IMR-90 (cell line): Measurements from ENCODE around the gene HMX3. TPM values are rescaled to one million over a fixed set of nuclear protein-coding genes. Genes with fewer than 3 reads are reported as not detected.
A peak's percentile ranks its signal among the peaks of the same experiment; 100 is the strongest.

Source experiments
- ATAC-seq: fragments of 200-7000 bp; cut with Tn5 transposase; 2 replicates; pipeline ENCODE4 v1.9.1; 2020; ENCODE audit warnings: low read depth, mild to moderate bottlenecking, moderate library complexity
- BruUV-seq: library from RNA; stranded (reverse); fragments of 400-500 nt; replicated peaks from 2 replicates; lab custom pipeline; 2021; lab: Mats Ljungman, UMichigan
- CTCF ChIA-PET: fragments of 300-600 bp; formaldehyde crosslinking; extraction: SDS; loops from one replicate; lab custom pipeline; 2021; ENCODE audit warnings: antibody characterized with exemption; lab: Yijun Ruan, JAX
- POLR2A ChIA-PET: fragments of 300-600 bp; sonication (Branson Sonifier 250); formaldehyde crosslinking; loops from one replicate; lab custom pipeline; 2022; ENCODE audit warnings: antibody characterized with exemption; ENCODE audit not compliant: unreplicated experiment; lab: Charles Lee
- DNase-seq: peaks from one replicate; pipeline ENCODE4 v3.0.0; 2013
- H2AFZ ChIP-seq: replicated peaks from 2 replicates; pipeline ENCODE3; 2013; ENCODE audit warnings: low read length, mild to moderate bottlenecking; ENCODE audit not compliant: poor library complexity
- H2AK5ac ChIP-seq: 2 replicates; pipeline ENCODE4 v1.6.1; 2013; ENCODE audit warnings: low read depth, low read length, inconsistent platforms
- H2AK9ac ChIP-seq: replicated peaks from 2 replicates; pipeline ENCODE3; 2013; ENCODE audit warnings: mild to moderate bottlenecking, low read depth, low read length, moderate library complexity; ENCODE audit not compliant: poor library complexity
- H2BK120ac ChIP-seq: 2 replicates; pipeline ENCODE4 v1.6.1; 2013; ENCODE audit warnings: low read depth, low read length, inconsistent platforms
- H2BK15ac ChIP-seq: 3 replicates; pipeline ENCODE4 v1.6.1; 2013; ENCODE audit warnings: low read depth, low read length, inconsistent platforms
- H2BK20ac ChIP-seq: 2 replicates; pipeline ENCODE4 v1.6.1; 2013; ENCODE audit warnings: low read depth, mild to moderate bottlenecking, inconsistent platforms, low read length, moderate library complexity
- H2BK5ac ChIP-seq: 2 replicates; pipeline ENCODE4 v1.6.1; 2013; ENCODE audit warnings: mild to moderate bottlenecking, low read depth, low read length, inconsistent platforms; ENCODE audit not compliant: poor library complexity, severe bottlenecking
- H3K14ac ChIP-seq: replicated peaks from 2 replicates; pipeline ENCODE4 v1.6.1; 2013; ENCODE audit warnings: low read depth, low read length, inconsistent platforms
- H3K18ac ChIP-seq: 2 replicates; pipeline ENCODE4 v1.6.1; 2013; ENCODE audit warnings: low read depth, low read length, control low read depth
- H3K23ac ChIP-seq: 2 replicates; pipeline ENCODE4 v1.6.1; 2013; ENCODE audit warnings: low read depth, low read length, inconsistent platforms
- H3K27ac ChIP-seq: 2 replicates; pipeline ENCODE4 v1.5.1; 2013; ENCODE audit warnings: mild to moderate bottlenecking, control low read depth, low read length; ENCODE audit not compliant: insufficient read depth
- H3K27me3 ChIP-seq: 2 replicates; pipeline ENCODE4 v1.6.1; 2013; ENCODE audit warnings: low read length; ENCODE audit not compliant: control insufficient read depth, insufficient read depth
- H3K36me3 ChIP-seq: 2 replicates; pipeline ENCODE4 v1.6.1; 2013; ENCODE audit warnings: low read length, mixed read lengths; ENCODE audit not compliant: control insufficient read depth, insufficient read depth
- H3K4ac ChIP-seq: 2 replicates; pipeline ENCODE4 v1.6.1; 2013; ENCODE audit warnings: low read depth, low read length, inconsistent platforms
- H3K4me1 ChIP-seq: 2 replicates; pipeline ENCODE4 v1.6.1; 2013; ENCODE audit warnings: low read length, mixed read lengths; ENCODE audit not compliant: control insufficient read depth, insufficient read depth
- H3K4me2 ChIP-seq: 2 replicates; pipeline ENCODE4 v1.6.1; 2013; ENCODE audit warnings: low read depth, mild to moderate bottlenecking, control low read depth, low read length, moderate library complexity
- H3K4me3 ChIP-seq: 2 replicates; pipeline ENCODE4 v1.5.1; 2013; ENCODE audit warnings: low read depth, mild to moderate bottlenecking, control low read depth, low read length, moderate library complexity; ENCODE audit not compliant: insufficient read depth
- H3K56ac ChIP-seq: 2 replicates; pipeline ENCODE4 v1.6.1; 2013; ENCODE audit warnings: low read length, inconsistent platforms; ENCODE audit not compliant: insufficient read depth; ENCODE audit errors: extremely low read depth
- H3K79me1 ChIP-seq, 2 experiments: 2 replicates each; pipeline ENCODE4 v1.6.1; 2013; ENCODE audit warnings: low read length in 2 of 2, inconsistent platforms in 1 of 2, low read depth in 1 of 2
- H3K9ac ChIP-seq: 2 replicates; pipeline ENCODE4 v1.6.1; 2013; ENCODE audit warnings: low read depth, low read length, control low read depth
- H3K9me1 ChIP-seq: 2 replicates; pipeline ENCODE4 v1.6.1; 2013; ENCODE audit warnings: low read length, inconsistent platforms; ENCODE audit not compliant: insufficient read depth
- H3K9me3 ChIP-seq: 2 replicates; pipeline ENCODE4 v1.6.1; 2013; ENCODE audit warnings: low read length; ENCODE audit not compliant: control insufficient read depth, insufficient read depth
- H4K20me1 ChIP-seq: 2 replicates; pipeline ENCODE4 v1.6.1; 2013; ENCODE audit warnings: low read length, inconsistent platforms; ENCODE audit not compliant: insufficient read depth
- H4K5ac ChIP-seq: 2 replicates; pipeline ENCODE4 v1.6.1; 2013; ENCODE audit warnings: mild to moderate bottlenecking, low read depth, low read length, control low read depth
- H4K8ac ChIP-seq, 2 experiments: 2 replicates each; pipeline ENCODE4 v1.6.1; 2013; ENCODE audit warnings: low read depth in 2 of 2, low read length in 2 of 2, control low read depth in 1 of 2, inconsistent platforms in 1 of 2
- H4K91ac ChIP-seq: 2 replicates; pipeline ENCODE4 v1.6.1; 2013; ENCODE audit warnings: low read depth, low read length, inconsistent platforms; ENCODE audit not compliant: insufficient read depth
- FOS ChIP-seq: fragments of 150-350 bp; IDR thresholded peaks from 2 replicates; pipeline ENCODE4 v1.6.1; 2016; ENCODE audit warnings: low read depth, low read length
- MAZ ChIP-seq: IDR thresholded peaks from 2 replicates; pipeline ENCODE4 v1.6.1; 2012; ENCODE audit warnings: low read depth, mild to moderate bottlenecking, low read length, improper control_type of control experiment, moderate library complexity, borderline replicate concordance
- MXI1 ChIP-seq: IDR thresholded peaks from 2 replicates; pipeline ENCODE4 v1.6.1; 2012; ENCODE audit warnings: low read depth, mild to moderate bottlenecking, low read length, moderate library complexity, borderline replicate concordance
- WGBS, 2 experiments: methylation state at CpG; one replicate each; pipeline versions ENCODE4 v1.1.5 to v1.1.7; 2013; ENCODE audit warnings: missing lambda C conversion rate in 2 of 2; ENCODE audit not compliant: insufficient read length in 1 of 2; ENCODE audit errors: extremely low coverage in 2 of 2; 5-methylcytosine and 5-hydroxymethylcytosine counted together
- dilution Hi-C: fragments of 300-500 bp; cut with HindIII; formaldehyde crosslinking; loops from one replicate; pipeline ENCODE4 v1.14.3; 2018; ENCODE audit warnings: low sequenced_read_pairs; ENCODE audit not compliant: unreplicated experiment
- in situ Hi-C: fragments of 300-500 bp; cut with MboI; formaldehyde crosslinking; loops from 3 replicates; pipeline ENCODE4 v1.14.3; 2019; ENCODE audit warnings: low sequenced_read_pairs, inconsistent platforms, mixed read lengths
- intact Hi-C: fragments of 100-400 bp; cut with micrococcal nuclease; formaldehyde crosslinking; loops from 2 replicates; pipeline ENCODE4 v1.10.0; 2022
- polyA plus RNA-seq, 3 experiments: library from polyadenylated mRNA; depleted of rRNA; stranded (reverse); fragments of >200 nt; gene quantifications; 2 replicates each; pipeline ENCODE4 v1.2.3, GENCODE V29; 2012; ENCODE audit warnings: low replicate concordance in 1 of 3
- total RNA-seq: library from RNA; depleted of rRNA; stranded (reverse); fragments of >200 nt; gene quantifications from 2 replicates; pipeline ENCODE4 v1.2.3, GENCODE V29; 2012
- TF ChIP-seq, protein P1 (sequence below): fragments of 150-350 bp; IDR thresholded peaks from 2 replicates; pipeline ENCODE4 v1.6.1; 2017; ENCODE audit warnings: mild to moderate bottlenecking, antibody characterized with exemption, low read length, low read depth
- TF ChIP-seq, protein P2 (sequence below): fragments of 150-350 bp; IDR thresholded peaks from 2 replicates; pipeline ENCODE4 v1.6.1; 2016; ENCODE audit warnings: low read depth, mild to moderate bottlenecking, low read length, moderate library complexity, borderline replicate concordance

Gene HMX3
- total and polyA plus RNA-seq, 2 of the 4 experiments (the other 2 are of a cell fraction): not detected

DNA sequence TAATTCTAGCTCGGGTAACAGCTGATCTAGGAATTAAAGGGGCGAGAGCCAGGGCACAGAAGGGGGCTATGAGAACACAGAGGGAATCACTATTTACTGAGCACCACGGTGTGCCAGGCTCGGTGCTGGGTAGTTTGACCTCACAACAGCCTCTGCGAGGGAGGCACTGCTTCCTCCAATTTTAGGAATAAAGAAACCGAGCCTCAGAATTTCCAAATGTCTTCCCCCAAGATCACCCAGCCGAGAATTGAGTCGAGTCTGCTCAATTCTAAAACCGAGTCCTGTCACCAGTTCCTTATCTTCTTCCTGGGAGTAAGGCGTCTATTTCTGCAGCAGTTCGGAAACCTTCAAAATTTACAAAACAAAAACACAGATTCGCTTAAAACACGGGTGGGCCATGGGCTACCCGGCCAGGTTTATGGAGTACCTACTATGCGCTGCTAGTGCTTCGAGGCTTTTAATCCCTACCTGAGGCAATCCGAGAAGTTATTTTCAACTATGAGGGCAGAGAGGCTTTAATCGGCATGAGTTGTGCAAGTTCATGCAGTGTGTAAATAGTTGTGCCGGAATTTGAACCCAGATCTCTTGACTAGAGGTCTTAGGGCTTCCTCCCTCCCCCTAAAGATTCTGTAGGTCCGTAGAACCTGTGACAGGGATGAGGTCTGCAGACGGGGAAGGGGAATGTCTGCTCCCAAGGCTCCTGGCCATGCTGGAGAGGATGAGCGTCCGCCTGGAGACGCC is 11.3 kb downstream of the HMX3 start:
- BruUV-seq: no TSS peak
- peaks cover 7% of the 10 kb centered on the region for H3K9me3 ChIP-seq
- POLR2A ChIA-PET: no interaction called here
- no peak overlapping the region for H2BK5ac ChIP-seq
- TF ChIP-seq, protein P1, sequence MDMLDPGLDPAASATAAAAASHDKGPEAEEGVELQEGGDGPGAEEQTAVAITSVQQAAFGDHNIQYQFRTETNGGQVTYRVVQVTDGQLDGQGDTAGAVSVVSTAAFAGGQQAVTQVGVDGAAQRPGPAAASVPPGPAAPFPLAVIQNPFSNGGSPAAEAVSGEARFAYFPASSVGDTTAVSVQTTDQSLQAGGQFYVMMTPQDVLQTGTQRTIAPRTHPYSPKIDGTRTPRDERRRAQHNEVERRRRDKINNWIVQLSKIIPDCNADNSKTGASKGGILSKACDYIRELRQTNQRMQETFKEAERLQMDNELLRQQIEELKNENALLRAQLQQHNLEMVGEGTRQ: no peak
- no peak for TF ChIP-seq MXI1
- TF ChIP-seq FOS: no peak
- no peak for TF ChIP-seq MAZ
- TF ChIP-seq, protein P2, sequence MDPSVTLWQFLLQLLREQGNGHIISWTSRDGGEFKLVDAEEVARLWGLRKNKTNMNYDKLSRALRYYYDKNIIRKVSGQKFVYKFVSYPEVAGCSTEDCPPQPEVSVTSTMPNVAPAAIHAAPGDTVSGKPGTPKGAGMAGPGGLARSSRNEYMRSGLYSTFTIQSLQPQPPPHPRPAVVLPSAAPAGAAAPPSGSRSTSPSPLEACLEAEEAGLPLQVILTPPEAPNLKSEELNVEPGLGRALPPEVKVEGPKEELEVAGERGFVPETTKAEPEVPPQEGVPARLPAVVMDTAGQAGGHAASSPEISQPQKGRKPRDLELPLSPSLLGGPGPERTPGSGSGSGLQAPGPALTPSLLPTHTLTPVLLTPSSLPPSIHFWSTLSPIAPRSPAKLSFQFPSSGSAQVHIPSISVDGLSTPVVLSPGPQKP: no peak
- H3K4me1 ChIP-seq: no peaks in the 10 kb centered on the region; the same call in 1 of the 2 replicates
- in situ Hi-C loops: loop anchor here (25.0 kb wide), 1 partner anchor 1240 kb away; no protein-coding TSS in a partner anchor
- no peak overlapping the region for H2AK9ac ChIP-seq
- no peaks in the 10 kb centered on the region; the same call in 1 of the 2 replicates for H3K9me1 ChIP-seq
- no peak overlapping the region for H3K14ac ChIP-seq
- CTCF ChIA-PET: no interaction called here
- H2BK15ac ChIP-seq: no peak overlapping the region
- peaks cover 98% of the 10 kb centered on the region for H3K27me3 ChIP-seq
- H3K18ac ChIP-seq: no peak overlapping the region
- dilution Hi-C loops: no loop called here
- no peak overlapping the region for H4K91ac ChIP-seq
- H3K9ac ChIP-seq: no peak overlapping the region
- no peak overlapping the region for H3K4ac ChIP-seq
- H4K20me1 ChIP-seq: 0 out of 2 replicates have a peak, but pooled peaks cover 3% of the 10 kb centered on the region
- H3K4me3 ChIP-seq: no peak overlapping the region
- no peak overlapping the region for H3K4me2 ChIP-seq
- no peaks in the 10 kb centered on the region for H3K36me3 ChIP-seq
- H3K27ac ChIP-seq: no peak overlapping the region
- no peaks in the 10 kb centered on the region for H3K79me1 ChIP-seq
- H4K5ac ChIP-seq: no peak overlapping the region
- no peak overlapping the region; the same call in 1 of the 2 replicates for H3K56ac ChIP-seq
- H4K8ac ChIP-seq: no peak overlapping the region
- intact Hi-C loops: no loop called here
- H2BK20ac ChIP-seq: no peak overlapping the region
- WGBS, 2 experiments: 6% methylated on average over 14 of the region's 24 CpGs; no CpG with 5 or more reads in 1 of the 2 experiments
- DNase-seq (no peak), ATAC-seq (no peak)
- no peak overlapping the region for H2BK120ac ChIP-seq
- H3K23ac ChIP-seq: no peak overlapping the region
- H2AFZ ChIP-seq: peak overlapping the region; percentile 8
- H2AK5ac ChIP-seq: no peak overlapping the region
